Hematopoietic multipotent progenitor cell treated with erythropoietin and hydrocortisone succinate and interleukin-3 and kit ligand, for 8 days (in vitro differentiated cells): ENCODE results near the gene SORCS1.

ENCODE experiments used
- DNase-seq: peaks from one replicate; pipeline ENCODE4 v3.0.0-alpha.2; 2015

SORCS1 gene

GRCh38 chr10:106637873-106638272 is 526.6 kb downstream of the SORCS1 start:
- DNase-seq, result no peak

GRCh38 chr10:106636766-106637491 is 527.6 kb downstream of the SORCS1 start:
- DNase-seq, result no peak

- no peak for DNase-seq
Observed at GRCh38 chr10:106635947-106636346, 528.6 kb downstream of the SORCS1 start.

- no peak for DNase-seq
Observed at GRCh38 chr10:106631016-106631702, 533.3 kb downstream of the SORCS1 start.

GRCh38 chr10:106626371-106626770 is 538.1 kb downstream of the SORCS1 start:
- no peak for DNase-seq

GRCh38 chr10:106625751-106626150 is 538.8 kb downstream of the SORCS1 start:
- DNase-seq, result no peak

- DNase-seq, result no peak
Observed at GRCh38 chr10:106619346-106619745, 545.2 kb downstream of the SORCS1 start.

- DNase-seq, result no peak
Observed at GRCh38 chr10:106618646-106619045, 545.9 kb downstream of the SORCS1 start.

- DNase-seq, result no peak
Observed at GRCh38 chr10:106615081-106615480, 549.4 kb downstream of the SORCS1 start.

GRCh38 chr10:106614293-106614692 is 550.2 kb downstream of the SORCS1 start:
- DNase-seq, result no peak

GRCh38 chr10:106612381-106612780 is 552.1 kb downstream of the SORCS1 start:
- no peak for DNase-seq

- peak; percentile 1 for DNase-seq
Observed at GRCh38 chr10:106609470-106610266, 554.8 kb downstream of the SORCS1 start.

- no peak for DNase-seq
Observed at GRCh38 chr10:106608066-106608465, 556.4 kb downstream of the SORCS1 start.

GRCh38 chr10:106595281-106595680 is 569.2 kb downstream of the SORCS1 start:
- no peak for DNase-seq

- DNase-seq, result no peak
Observed at GRCh38 chr10:106593876-106594275, 570.6 kb downstream of the SORCS1 start.

- DNase-seq, result no peak
Observed at GRCh38 chr10:106592396-106592795, 572.1 kb downstream of the SORCS1 start.

GRCh38 chr10:106582291-106582690 is 582.2 kb downstream of the SORCS1 start:
- DNase-seq, result no peak

GRCh38 chr10:106577756-106578155 is 586.8 kb downstream of the SORCS1 start:
- no peak for DNase-seq

- no peak for DNase-seq
Observed at GRCh38 chr10:106577266-106577665, 587.2 kb downstream of the SORCS1 start.

- DNase-seq, result no peak
Observed at GRCh38 chr10:106576534-106576933, 588.0 kb downstream of the SORCS1 start.

- DNase-seq, result no peak
Observed at GRCh38 chr10:106573106-106573505, 591.4 kb downstream of the SORCS1 start.

GRCh38 chr10:106571192-106571946 is 593.1 kb downstream of the SORCS1 start:
- DNase-seq, result peak; percentile 5

- no peak for DNase-seq
Observed at GRCh38 chr10:106570268-106570667, 594.2 kb downstream of the SORCS1 start.
